GM18517 (cell line): ENCODE data around the gene ZNF274.
"Not testable (repeated sequence)": the region's sequence is repeated elsewhere in the genome, so short reads cannot be mapped to it uniquely, and the experiment has no call there.

ENCODE experiments used
- ATAC-seq: cut with Tn5 transposase; IDR thresholded peaks from one replicate; pipeline ENCODE4 v1.9.1; 2021; ENCODE audit warnings: mild to moderate bottlenecking, moderate library complexity; ENCODE audit not compliant: unreplicated experiment

ZNF274 gene

DNA sequence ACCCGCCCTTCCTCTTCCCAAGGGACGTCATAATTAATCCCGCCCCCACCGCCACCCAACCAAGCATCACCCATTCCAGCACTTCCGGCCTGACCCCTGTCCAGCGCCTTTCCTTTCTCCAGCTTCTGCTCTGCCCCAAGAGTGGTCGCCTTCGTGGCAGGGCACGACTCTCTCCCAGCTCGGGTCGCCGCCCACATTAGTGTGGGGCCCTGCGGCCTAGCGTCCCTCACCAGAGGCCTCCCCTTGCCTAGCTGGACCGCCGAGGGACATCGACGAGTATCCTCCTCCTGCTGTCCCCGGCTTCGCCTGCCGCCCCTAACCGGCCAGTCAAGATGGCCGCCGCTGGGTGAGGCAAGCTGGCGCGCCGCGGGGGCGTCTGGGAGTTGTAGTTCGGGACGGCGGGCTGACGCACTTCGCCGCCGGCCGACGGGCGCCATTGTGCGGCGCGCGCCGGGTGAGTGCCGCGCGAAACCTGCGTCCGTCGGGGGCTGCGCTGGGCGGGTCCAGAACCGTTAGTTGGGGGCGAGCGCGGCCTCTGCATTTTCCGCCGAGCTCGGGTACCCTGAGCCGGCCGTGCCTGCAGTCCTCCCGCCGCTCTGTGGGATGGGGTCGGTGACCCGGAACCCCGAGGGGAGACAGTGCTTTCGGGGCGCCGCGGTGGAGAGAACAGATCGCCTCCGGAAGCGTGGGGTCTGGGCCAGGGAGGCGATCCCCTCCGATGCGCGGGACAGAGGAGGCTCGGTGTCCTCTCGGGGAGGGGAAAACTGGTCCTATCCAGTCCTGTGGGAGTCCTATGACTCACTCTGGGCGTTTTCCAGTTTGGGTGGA, at the start of gene ZNF274:
Gene ZNF274 (plus strand): TSS at position 73 of the 828 bp plus-strand sequence. CDS start 905 bp downstream, outside the sequence.
- peak; percentile 84 for ATAC-seq

DNA sequence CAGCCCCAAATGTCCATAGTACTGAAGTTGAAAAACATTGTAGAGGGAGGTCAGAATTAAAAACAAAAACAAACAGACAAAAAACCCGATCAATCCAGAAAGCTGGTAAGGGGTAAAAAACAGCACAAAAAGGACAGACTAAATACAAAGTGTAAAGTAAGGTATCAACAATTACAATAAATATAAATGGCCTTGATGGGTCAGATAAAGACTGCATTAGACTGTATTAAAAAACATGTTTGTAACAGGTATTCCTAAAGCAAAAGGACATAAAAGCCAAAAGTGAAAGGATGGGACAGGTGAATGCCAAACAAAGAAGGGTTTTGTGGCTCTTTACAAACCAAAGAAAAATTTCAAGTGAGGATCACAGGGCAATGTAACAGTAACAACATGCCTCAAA, 48.6 kb upstream of the ZNF274 start:
- no peak for ATAC-seq

DNA sequence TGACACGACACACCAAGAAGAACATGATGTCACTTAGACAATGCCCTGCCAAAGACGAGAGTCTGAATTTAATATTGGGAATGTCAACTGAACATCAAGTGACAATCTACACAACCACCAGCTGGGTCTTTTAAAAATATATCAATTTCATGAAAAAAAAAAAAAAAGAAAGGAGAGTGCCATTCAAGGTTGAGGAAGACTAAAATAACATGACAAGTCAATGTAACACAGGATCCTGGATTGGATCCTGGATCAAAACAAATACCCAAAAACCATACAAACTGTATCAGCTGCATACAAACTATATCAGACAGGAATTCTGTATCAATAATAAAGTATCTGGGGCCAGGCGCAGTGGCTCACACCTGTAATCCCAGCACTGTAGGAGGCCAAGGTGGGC, 37.0 kb upstream of the ZNF274 start:
- no peak for ATAC-seq

DNA sequence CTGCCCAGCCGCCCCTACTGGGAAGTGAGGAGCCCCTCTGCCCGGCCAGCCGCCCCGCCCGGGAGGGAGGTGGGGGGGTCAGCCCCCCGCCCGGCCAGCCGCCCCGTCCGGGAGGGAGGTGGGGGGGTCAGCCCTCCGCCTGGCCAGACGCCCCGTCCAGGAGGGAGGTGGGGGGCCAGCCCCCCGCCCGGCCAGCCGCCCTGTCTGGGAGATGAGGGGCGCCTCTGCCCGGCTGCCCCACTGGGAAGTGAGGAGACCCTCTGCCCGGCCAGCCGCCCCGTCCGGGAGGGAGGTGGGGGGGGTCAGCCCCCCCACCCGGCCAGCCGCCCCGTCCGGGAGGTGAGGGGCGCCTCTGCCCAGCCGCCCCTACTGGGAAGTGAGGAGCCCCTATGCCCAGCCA, 35.4 kb upstream of the ZNF274 start:
- ATAC-seq: not testable (repeated sequence)

DNA sequence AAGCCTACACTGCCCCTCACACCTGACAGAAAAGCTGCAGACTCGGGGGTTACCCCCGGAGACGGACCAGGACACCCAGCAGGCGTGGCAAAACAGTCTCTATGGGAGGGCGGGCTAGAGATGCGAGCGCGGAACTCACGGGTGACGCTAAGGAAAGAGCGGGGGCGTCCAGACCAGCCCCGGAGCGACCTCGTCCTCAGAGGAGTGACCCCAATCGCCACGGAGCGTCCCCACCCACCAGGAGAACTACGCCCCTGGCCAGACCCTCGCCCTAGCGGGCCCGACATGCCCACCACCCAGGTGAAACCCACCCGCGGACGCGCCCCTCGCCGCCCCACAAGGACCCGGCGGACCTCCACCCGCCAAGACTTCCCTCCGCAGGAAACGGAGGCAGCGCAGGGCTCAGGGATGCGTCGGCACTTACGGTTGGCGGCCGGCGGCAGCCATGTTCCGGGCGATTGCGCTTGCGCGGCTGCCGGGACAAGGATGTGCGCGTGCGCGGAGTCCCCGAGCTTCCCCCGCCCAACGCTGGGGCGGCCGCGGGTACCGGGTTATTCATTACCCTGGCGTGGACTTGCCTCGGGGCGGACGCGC, 32.4 kb upstream of the ZNF274 start, which contains the start of gene ZNF329:
Gene ZNF329 (minus strand): TSS at position 462 of the 594 bp plus-strand sequence. CDS start 21,286 bp downstream, outside the sequence.
- peak; percentile 53 for ATAC-seq

DNA sequence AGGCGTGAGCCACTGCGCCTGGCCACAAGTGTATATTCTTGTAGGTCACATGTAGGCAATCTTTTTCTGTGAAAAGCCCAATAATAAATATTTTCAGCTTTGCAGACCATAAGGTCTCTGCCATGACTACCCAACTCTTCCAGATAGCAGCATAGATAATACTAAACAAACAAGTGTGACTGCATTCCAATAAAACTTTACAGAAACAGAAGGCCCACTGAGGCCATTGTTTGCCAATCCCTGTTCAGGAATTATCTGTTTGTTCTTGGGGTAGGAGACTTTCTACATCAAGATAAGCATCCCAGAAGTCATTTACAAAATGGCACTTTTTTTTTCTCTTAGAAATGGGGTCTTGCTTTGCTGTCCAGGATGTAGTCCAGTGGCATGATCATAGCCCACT, 29.5 kb upstream of the ZNF274 start:
- no peak for ATAC-seq

DNA sequence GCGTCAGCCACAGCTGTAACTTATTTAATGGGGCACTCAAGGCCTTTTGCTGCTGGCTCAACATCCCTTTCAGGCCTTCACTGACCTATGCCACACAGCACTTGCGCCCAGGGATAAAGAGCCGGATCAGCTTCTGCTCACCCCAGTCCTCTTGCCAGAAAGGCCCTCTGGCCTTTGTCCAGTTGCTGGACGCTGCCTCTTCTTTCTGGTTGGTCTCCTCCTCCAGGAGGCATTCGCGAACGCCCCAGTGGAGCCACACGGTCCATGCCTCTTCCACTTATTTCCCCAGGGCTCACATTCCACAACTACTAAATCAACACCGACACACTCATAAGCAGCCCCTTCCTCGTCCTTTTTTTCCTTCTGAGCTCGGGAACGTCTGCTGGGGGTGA, 28.6 kb upstream of the ZNF274 start:
- no peak for ATAC-seq

DNA sequence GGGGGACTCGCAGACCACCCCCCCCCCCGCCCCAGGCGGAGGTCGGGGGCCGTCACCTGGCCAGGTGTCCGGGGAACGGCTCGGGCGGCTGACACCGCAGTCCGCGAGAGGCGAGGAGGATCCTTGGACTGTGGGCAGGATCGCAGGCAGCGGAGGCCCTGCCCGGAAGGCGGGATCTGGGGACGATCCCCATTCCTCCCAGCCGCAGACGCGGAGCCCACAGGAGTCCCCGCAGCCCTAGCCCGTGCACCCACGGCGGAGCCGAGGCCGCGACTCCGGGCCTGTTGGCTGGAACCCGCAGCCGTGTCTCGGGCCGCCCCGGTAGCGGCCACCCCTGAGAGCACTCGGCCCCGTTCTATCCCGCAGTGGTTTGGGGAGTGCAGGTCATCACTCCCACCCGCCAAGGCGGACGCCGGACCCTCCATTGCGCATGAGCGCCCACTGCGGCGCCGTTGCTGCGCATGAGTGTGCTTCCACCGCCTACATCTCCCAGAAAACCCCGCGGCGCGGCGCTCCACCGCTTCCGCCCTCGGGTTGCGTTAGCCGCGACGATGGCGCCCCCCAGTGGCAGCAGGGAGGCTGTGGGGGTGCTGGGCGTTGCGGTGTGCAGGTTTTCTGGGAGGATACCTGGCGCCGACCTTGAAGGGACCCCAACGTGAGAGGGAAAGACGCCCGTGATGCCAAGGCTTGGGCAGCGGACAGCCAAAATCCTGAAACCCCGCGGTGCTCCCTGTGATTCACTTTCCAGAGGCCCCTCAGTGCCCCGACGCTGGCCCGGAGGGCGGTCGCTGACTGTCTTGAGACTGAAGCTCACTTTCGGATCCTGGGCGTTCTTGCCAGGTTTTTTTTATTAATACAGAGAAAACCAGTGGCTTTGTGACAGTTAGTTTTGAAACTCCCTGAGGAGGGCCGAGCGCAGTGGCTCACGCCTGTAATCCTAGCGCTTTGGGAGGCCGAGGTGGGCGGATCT, 27.9 kb upstream of the ZNF274 start:
- peak; percentile 68 for ATAC-seq

DNA sequence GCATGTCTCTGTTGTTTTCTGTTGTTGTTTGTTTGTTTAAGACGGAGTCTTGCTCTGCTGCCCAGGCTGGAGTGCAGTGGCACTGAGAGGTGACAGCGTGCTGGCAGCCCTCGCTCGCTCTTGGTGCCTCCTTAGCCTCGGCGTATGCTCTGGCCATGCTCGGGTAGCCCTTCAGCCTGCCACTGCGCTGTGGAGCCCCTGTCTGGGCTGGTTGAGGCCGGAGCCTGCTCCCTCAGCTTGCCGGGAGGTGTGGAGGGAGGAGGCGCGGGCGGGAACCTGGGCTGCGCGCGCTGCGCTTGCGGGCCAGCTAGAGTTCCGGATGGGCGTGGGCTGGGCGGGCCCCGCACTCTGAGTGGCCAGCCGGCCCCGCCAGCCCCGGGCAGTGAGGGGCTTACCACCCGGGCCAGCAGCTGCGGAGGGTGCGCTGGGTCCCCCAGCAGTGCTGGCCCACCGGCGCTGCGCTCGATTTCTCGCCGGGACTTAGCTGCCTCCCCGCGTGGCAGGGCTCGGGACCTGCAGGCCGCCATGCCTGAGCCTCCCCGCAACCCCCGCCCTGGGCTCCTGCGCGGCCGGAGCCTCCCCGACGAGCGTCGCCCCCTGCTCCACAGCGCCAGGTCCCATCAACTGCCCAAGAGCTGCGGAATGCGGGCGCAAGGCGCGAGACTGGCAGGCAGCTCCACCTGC, 25.7 kb upstream of the ZNF274 start:
- ATAC-seq: no peak

DNA sequence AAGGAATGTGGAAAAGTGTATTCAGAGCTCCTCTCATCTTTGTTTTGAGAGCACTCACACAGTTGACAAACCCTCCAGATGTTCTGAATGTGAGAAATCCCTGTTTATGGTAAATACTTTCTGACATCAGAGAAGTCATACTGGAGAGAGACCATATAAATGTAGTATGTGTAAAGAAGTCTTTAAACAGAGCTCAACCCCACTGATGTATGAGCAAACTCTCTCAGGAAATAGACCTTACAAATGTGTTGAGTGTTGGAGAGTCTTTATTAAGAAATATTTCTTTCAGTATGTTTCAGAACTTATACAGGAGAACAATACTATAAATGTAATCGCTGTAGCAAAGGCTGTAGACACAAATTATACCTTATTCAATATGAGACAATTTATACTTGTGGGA, 16.6 kb upstream of the ZNF274 start:
- no peak for ATAC-seq

DNA sequence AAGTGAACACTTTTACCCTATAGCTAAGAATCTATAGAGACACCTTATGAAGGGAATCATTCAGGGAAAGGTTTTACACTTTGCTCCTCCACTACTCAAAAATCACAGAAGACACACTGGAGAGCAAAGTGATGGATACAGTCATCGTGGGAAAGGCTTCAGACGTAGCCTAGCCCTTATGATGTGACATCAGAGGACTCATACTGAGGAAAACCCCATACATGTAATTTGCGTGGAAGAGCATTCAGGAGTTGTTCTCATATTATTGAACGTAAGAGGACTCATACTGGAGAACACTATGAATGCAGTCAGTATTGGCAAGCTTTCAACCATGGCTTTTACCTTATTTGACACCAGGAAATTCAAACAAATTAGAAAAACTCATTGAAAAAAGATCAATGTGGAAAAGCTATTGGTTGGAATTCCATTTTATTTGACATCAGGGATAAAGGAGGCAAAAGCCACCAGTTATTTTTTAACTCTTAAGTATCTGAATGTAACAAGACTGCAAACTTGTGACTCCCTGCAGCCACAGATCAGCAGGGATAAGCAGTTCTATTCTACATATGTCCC, 16.1 kb upstream of the ZNF274 start:
- ATAC-seq: no peak

DNA sequence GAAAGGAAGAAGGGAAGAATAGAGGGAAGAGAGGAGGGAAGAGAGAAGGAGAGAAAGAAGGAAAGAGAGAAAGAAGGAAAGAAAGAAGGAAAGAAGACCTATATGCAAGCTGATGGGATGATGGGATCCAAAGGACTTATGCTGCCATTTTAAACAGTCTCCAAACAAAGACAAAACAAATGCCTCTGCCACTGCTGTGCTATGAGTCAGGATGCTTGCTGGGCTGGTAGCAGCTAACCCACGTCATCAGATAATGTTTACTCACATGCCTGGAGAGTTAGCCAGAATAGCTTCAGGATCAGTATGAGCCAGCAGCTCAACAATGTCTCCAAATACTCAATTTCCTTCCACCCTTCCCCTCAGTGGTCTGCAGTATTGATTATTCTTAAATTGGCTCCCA, 12.0 kb upstream of the ZNF274 start:
- ATAC-seq: no peak

DNA sequence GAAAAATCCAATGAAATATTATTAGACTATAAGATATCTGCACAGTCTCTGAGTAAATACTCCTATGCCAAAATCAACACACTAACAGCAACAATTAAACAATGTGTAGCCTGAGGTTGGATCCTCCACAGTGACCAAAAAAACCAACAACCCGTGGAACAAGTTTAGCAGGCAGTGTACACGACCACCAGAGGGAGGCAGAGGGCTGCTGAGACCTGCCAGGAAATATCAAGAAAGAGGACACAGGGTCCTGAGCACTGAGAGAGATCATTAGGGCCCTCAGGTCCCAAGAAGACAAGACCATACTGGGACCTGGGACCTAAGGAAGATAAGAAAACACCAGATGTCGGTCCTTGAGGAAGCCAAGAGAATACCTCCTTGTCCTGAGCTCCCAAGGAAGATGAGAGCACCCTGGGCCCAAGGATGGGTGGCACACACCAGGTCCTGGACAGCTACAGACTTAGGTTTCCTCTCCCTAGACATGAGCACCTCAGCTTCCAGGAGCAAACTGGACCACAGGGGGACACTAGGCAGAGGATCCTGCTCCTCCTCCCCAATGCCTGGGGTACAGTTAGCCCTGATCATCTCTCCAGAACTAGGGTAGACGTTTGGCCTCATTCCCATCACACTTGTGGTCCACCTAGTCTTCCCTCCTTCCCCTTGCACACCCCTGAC, 822 bp upstream of the ZNF274 start:
- ATAC-seq: no peak

DNA sequence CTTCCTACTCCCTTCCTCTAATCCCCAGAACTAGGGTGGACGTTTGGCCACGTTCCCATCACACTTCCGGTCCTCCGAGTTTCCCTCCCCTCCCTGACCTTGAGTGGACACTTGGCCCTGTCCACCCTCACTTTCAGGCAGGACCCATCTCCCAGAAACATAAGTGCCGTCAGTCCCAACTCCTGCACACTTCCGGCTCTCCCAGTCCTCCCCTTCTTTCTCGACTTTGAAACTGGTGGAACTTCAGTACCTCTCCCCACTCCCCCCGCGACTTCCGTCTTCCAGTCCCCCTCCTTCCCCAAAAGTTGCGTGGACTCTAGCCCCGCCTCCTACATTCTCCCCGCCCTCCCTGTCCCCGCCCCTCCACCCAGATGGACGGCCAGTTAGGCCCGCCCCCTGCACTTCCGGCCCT, 278 bp upstream of the ZNF274 start:
- ATAC-seq: no peak

DNA sequence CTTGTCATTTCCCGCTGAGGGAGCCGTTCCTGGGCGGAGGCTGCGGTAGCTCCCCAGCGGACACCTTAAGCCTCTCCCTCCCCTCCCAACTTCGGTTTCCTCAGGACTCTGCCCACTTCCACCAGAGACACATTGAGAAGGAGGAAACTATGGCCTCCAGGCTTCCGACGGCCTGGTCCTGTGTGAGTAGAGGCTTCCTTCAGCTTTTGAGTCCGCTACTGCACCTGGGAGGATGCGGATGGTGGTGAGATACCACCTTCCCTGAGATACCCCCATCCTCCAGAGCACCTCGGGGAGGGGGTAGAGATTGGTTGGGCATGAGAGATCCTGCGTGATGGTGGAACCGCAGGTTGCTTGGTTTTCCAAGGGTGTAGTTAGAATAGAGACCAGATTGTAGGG, 955 bp downstream of the ZNF274 start:
- no peak for ATAC-seq

DNA sequence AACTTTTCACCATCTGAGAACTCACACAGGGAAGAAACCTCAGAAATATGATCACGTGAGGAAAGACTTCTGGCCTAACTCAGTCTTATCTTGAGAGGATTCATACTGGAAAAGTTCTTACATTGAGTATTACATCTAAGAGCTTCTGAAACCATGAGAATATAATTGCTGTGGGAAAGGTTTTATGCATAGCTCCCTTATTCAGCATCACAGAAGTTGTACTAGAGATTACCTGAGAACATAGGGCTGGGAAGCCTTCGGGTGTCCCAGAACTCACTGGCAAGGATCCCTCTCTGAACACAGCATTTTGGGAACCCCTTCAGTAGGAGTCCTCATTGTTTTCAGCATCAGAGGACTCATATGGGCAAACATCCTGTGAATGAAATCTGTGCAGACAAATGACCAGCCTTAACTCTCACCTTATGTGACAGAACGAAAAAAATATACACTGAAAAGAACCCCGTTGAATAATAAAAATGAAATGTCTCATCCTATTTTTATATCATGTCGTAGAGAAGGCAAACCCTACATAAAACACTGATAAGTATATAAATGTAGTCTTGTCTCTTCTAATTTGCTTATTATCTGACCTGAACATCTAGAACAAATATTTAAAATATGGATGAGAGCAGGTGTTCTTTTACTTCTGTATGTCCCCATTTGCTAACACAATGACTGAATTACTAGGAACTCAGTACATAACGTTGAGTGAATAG, 14.2 kb downstream of the ZNF274 start:
- no peak for ATAC-seq

DNA sequence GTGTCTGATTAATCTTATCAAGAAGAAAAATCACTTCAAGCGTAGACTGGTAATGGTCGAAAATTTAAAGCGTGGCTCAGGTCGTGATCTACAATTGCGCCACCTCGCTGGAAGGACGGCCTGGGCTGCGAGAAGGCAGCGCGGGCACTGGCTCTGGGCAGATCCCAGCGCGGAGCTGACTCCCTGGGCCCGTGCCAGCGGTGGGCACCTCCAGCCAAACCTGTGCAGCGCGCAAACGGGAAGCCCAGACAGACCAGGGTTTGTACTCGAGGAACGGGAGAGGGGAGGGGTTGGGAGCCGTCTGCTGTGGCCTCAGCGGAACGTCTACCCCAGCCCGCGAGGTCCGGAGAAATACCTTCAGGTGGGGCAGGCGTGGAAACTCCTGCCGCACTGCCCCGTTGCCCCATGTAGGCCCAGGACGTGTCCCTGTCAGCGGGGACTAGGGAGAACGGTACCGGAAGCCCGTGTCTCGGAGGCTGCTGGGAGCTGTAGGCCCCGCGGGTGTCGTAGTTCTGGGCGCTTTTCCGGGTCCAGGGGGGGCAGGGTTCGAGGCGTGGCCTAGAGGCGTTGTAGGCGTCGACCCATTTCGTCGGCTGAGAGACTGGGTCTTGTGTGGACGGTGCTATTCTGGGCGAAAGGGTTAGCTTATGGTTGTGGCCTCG, 21.1 kb downstream of the ZNF274 start:
- no peak for ATAC-seq

DNA sequence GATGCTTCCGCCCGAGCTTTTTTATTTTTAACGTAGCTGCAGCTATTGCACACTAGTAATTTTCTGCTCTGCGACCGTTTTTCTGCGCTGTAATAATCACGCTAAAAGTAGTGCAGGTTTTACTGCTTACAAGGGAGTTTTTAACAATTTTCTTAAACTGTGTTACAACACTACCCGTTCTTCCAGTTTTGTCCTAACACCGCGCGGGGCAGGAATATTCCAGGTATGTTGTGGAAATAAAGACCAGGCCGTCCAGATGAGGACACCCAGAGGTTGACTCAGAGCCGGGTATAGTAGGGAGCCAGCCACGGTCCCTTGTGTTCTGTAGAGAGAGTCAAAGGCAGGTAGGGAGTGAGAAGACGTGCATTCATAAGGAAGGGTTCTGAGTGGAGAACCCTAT, 21.7 kb downstream of the ZNF274 start:
- no peak for ATAC-seq

DNA sequence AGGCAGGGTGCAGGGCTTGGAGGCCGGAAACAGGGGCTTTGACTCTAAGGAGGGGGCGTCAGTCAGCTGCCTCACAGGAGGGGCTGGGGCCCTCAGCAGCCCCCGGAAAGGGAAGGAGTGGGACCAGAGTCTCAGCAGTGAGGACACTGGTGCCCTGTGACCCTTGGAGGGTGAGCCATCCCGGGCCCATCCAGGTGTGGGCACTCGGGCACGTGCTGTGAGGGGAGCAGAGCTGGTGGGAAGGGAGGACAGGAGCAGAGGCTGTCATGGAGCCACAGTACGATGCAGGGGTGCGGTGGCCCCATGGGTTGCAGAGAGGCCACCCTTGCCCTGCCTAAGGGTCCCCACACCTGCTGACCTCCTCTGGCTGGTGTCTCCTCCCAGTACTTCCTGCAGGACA, 26.7 kb downstream of the ZNF274 start:
- ATAC-seq: no peak
